Lower leg skin (tissue), 4 donors: Measurements from ENCODE around the gene TCF7L2. TPM values are rescaled to one million over a fixed set of nuclear protein-coding genes. Genes with fewer than 3 reads are reported as not detected.

Source experiments
- DNase-seq, 2 donors: peaks; one replicate each; pipeline ENCODE4 v3.0.0-alpha.2; 2019; ENCODE audit warnings: low spot score in 2 of 2
- H3K4me3 ChIP-seq: fragments of 200-600 bp; sonication (generic); 2 replicates; pipeline ENCODE4 v1.5.1; 2017; ENCODE audit warnings: mild to moderate bottlenecking, low read depth; ENCODE audit not compliant: poor library complexity, severe bottlenecking
- POLR2A ChIP-seq, 2 donors: fragments of 450-650 bp; IDR thresholded peaks; one replicate each; pipeline ENCODE4 v1.6.1; 2016 to 2017; ENCODE audit warnings: antibody characterized with exemption in 2 of 2, mild to moderate bottlenecking in 1 of 2, moderate library complexity in 1 of 2
- WGBS, 2 donors: methylation state at CpG; one replicate each; pipeline ENCODE4 v1.1.5; 2018; 5-methylcytosine and 5-hydroxymethylcytosine counted together
- intact Hi-C: fragments of 100-400 bp; cut with DNase I; formaldehyde crosslinking; loops from one replicate; pipeline ENCODE4 v1.15.0; 2023; ENCODE audit warnings: low total_unique reads
- total RNA-seq, 4 donors: library from RNA; depleted of rRNA; stranded (reverse); fragments of >200 nt; gene quantifications; one replicate each; pipeline ENCODE4 v1.1.0, GENCODE V29; 2016
- TF ChIP-seq, protein P1 (sequence below), 3 donors: fragments of 450-650 bp; IDR thresholded peaks; one replicate each; pipeline ENCODE4 v1.5.1; 2016; ENCODE audit warnings: antibody characterized with exemption in 3 of 3, mild to moderate bottlenecking in 3 of 3, moderate library complexity in 2 of 3

The TCF7L2 gene
- total RNA-seq, 4 donors from 2014 or later = 5.6 to 23.1 (median 16.2) TPM

DNA sequence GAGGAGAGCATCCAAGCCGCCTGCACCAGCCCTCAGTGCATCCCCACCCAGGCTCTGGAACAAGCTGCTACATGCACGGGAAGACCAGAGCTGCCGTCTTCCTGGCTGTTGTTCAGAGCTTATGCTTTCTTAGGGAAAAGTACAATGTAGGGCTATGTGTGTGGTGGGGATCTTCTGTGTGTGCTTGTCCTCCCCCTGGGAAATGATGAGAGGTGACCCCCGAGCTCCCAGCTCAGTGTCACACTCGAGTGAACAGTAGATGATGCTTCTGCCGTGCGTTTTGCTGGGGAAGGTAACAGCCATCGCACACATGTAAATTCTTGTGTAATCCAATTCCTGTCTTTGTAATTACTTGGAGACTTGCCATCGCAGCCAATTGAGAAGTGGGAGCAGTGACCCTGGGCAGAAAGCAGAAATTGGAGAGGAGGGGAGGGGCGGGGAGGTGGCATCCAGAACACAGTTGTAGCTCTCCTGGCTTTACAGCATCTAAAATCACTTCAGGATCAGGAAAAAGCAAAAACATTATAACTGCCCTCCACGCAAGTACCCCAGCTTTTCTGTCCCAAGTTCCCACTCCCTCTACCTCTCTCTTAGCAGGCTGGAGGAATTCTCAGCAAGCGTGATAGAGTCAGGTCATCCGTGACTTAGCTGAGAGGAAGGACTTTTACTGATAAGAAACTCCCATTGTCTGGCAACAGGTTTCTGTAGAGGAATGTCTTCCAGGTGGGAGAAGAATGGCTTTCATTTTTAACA, 149.6 kb downstream of the TCF7L2 start:
- intact Hi-C loops = loop anchor here (10.0 kb wide), 1 partner anchor 145 kb away; the partner anchor contains the start of gene TCF7L2
- TF ChIP-seq POLR2A (IDR thresholded peaks at IDR 0.05) = no peak
- TF ChIP-seq, protein P1, sequence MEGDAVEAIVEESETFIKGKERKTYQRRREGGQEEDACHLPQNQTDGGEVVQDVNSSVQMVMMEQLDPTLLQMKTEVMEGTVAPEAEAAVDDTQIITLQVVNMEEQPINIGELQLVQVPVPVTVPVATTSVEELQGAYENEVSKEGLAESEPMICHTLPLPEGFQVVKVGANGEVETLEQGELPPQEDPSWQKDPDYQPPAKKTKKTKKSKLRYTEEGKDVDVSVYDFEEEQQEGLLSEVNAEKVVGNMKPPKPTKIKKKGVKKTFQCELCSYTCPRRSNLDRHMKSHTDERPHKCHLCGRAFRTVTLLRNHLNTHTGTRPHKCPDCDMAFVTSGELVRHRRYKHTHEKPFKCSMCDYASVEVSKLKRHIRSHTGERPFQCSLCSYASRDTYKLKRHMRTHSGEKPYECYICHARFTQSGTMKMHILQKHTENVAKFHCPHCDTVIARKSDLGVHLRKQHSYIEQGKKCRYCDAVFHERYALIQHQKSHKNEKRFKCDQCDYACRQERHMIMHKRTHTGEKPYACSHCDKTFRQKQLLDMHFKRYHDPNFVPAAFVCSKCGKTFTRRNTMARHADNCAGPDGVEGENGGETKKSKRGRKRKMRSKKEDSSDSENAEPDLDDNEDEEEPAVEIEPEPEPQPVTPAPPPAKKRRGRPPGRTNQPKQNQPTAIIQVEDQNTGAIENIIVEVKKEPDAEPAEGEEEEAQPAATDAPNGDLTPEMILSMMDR (IDR thresholded peaks at IDR 0.05) = no peak
- DNase-seq = no peak
- 33 to 35% methylated on average over 13 of the region's 13 CpGs for WGBS, 2 donors
- no peak overlapping the region for H3K4me3 ChIP-seq

DNA sequence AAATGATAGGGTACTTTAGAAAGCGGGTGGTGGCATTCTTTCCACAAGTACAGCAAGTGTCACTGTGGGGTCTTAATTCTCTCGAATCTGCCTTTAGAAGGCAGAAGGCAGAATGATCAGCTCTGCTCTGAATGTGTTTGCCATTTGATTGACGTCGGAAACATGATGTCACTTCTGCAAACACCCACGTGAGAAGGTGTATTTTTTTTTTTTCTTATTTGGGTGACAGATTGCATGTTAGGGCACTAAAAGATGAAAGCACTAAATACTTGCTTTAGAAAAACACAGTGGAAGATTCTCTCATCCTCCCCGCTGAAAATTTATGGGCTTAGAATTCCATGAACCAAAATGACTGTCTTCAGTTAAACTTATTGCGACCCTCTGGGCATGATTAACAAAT, 150.2 kb downstream of the TCF7L2 start:
- no peak overlapping the region for H3K4me3 ChIP-seq
- TF ChIP-seq, protein P1 (IDR thresholded peaks at IDR 0.05) = no peak
- no peak for TF ChIP-seq POLR2A (IDR thresholded peaks at IDR 0.05)
- DNase-seq = no peak
- intact Hi-C loops = loop anchor here (10.0 kb wide), 1 partner anchor 145 kb away; the partner anchor contains the start of gene TCF7L2
- WGBS, 2 donors = 78 to 79% methylated on average over 7 of the region's 7 CpGs

DNA sequence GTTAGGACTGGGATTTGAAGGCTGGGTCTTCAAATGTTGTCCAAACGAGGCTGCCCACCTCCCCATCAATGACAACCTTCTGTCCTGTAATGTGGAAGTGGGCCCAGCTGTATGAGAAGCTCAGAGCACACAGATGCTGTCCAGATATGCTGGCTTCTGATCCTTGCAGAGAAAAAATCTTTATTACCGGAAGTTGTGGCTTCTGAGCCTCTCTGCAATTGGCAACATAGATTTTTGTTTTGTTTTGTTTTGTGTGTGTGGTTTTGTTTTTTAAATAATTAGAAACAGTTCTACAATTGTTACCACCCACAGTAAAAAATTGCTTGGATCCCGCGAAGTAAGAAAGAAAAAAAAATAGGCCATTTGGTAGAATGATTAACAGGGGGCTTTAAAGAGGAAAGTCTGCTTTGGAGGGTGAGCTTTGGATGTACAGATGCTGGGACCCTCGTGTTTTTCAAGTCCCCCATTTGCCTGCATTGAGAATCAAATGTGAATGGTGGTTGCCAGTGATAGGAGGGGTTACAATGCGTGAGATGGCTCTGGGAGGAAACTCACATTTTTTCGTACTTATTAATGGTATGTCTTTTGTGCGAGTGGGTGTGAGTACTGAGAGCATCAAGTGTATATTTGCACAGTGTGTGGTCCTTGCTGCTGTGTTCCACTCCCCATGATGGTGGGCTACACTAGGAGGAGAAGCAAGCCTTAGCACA, 153.2 kb downstream of the TCF7L2 start:
- intact Hi-C loops = loop anchor here (10.0 kb wide), 1 partner anchor 148 kb away; the partner anchor contains the start of gene TCF7L2
- WGBS, 2 donors = 51 to 59% methylated on average over 8 of the region's 8 CpGs
- H3K4me3 ChIP-seq = no peak overlapping the region
- DNase-seq = no peak
- TF ChIP-seq, protein P1 (IDR thresholded peaks at IDR 0.05) = no peak
- TF ChIP-seq POLR2A (IDR thresholded peaks at IDR 0.05) = no peak

DNA sequence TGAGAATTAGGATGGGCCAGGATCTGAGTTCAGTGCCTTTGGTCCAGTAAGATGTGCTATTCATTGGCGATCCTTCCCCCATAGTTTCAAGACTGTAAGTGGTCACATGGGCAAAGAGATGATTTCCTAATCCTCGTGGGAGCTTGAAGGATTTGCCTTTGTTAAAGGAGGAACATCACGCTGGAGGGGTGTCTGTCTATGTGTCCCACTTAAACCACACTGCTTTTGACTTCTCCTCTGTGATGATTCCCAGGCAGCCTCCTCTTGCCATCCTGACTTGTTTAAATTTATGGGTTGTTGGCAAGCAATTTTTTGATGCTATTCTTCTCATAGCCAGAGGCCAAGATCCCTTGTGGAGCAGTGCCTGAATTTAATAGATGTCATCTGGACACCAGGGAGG, 154.0 kb downstream of the TCF7L2 start:
- DNase-seq = peak in 1 of 2 donors; percentile 69
- no peak overlapping the region for H3K4me3 ChIP-seq
- TF ChIP-seq, protein P1 (IDR thresholded peaks at IDR 0.05) = no peak
- TF ChIP-seq POLR2A (IDR thresholded peaks at IDR 0.05) = no peak
- intact Hi-C loops = loop anchor here (10.0 kb wide), 1 partner anchor 149 kb away; the partner anchor contains the start of gene TCF7L2
- WGBS, 2 donors = 24 to 68% methylated on average over 3 of the region's 3 CpGs

DNA sequence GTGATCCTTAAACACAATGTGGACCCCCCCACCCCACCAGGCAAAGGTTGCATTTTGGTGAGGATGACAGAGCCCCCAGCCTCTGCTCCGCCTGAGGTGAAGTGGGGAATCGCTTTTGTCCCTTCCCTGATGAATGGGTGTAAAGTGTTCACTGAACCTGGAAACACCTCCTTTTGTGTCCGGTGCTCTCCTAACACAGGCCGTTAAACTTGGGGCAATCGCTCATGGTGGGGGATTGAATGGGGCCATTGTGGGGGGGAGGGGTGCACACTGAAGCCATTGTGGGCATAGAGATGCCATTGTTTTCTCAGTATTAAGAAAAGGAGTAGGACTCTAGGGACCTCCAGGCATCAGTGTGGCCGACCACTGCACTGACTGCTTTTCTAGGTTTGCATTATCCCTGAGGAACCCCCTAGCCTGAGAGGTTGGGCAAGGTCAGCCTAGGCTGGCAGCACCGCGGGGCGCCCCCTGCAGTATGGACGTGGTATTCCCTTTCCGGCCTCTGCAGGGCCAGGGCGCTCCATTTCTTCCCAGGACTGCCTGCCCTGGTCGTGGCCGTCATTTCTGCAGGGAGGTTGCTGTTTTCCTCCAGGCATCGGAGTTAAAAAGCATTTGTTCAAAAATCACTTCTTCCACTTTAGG, 158.3 kb downstream of the TCF7L2 start:
- peak in 1 of 2 donors; percentile 77 for DNase-seq
- 75 to 80% methylated on average over 15 of the region's 15 CpGs for WGBS, 2 donors
- H3K4me3 ChIP-seq = no peak overlapping the region
- intact Hi-C loops = loop anchor here (10.0 kb wide), 1 partner anchor 154 kb away; the partner anchor contains the start of gene TCF7L2
- no peak for TF ChIP-seq POLR2A (IDR thresholded peaks at IDR 0.05)
- TF ChIP-seq, protein P1 (IDR thresholded peaks at IDR 0.05) = no peak
